Esophagus muscularis mucosa (tissue), 4 donors: Measurements from ENCODE around the gene FCGBP. TPM values are rescaled to one million over a fixed set of nuclear protein-coding genes. Genes with fewer than 3 reads are reported as not detected.

Experiments
- DNase-seq: peaks from one replicate; pipeline ENCODE4 v3.0.0-alpha.2; 2017; ENCODE audit errors: extremely low spot score
- H3K27ac ChIP-seq, 4 donors: fragments of 200-600 bp; sonication (generic); replicated peaks in 1 of 4; 1 replicate in 3 of 4; 2 replicates in 1 of 4; pipeline ENCODE4 v1.5.1; 2016 to 2019; ENCODE audit warnings: mild to moderate bottlenecking in 1 of 4
- H3K27me3 ChIP-seq, 4 donors: fragments of 200-600 bp; sonication (generic); one replicate each; pipeline versions ENCODE4 v1.5.1 to v1.6.0; 2016 to 2019
- H3K36me3 ChIP-seq, 4 donors: fragments of 200-600 bp; sonication (generic); one replicate each; pipeline ENCODE4 v1.5.1; 2016 to 2019
- H3K4me1 ChIP-seq, 4 donors: fragments of 200-600 bp; sonication (generic); one replicate each; pipeline ENCODE4 v1.5.1; 2016 to 2019
- H3K4me3 ChIP-seq, 4 donors: fragments of 200-600 bp; sonication (generic); 1 replicate in 2 of 4; 2 replicates in 2 of 4; pipeline ENCODE4 v1.5.1; 2016 to 2019; ENCODE audit warnings: mild to moderate bottlenecking in 4 of 4, moderate library complexity in 1 of 4
- H3K9me3 ChIP-seq, 4 donors: fragments of 200-600 bp; sonication (generic); 1 replicate in 3 of 4; 2 replicates in 1 of 4; pipeline ENCODE4 v1.5.1; 2016 to 2019
- EP300 ChIP-seq: sonication (generic); formaldehyde crosslinking; IDR thresholded peaks from one replicate; pipeline ENCODE4 v1.6.1; 2017; ENCODE audit warnings: antibody characterized with exemption
- POLR2A ChIP-seq: fragments of 450-650 bp; IDR thresholded peaks from one replicate; pipeline ENCODE4 v1.6.1; 2017; ENCODE audit warnings: antibody characterized with exemption, moderate library complexity, mild to moderate bottlenecking, low read depth
- POLR2AphosphoS5 ChIP-seq, 2 donors: sonication (generic); formaldehyde crosslinking; IDR thresholded peaks; one replicate each; pipeline ENCODE4 v1.6.1; 2017; ENCODE audit warnings: antibody characterized with exemption in 2 of 2
- WGBS: methylation state at CpG from one replicate; pipeline ENCODE4 v1.1.5; 2018; 5-methylcytosine and 5-hydroxymethylcytosine counted together
- intact Hi-C: fragments of 100-400 bp; cut with DNase I; formaldehyde crosslinking; loops from one replicate; pipeline ENCODE4 v1.15.1; 2023
- total RNA-seq, 4 donors: library from RNA; depleted of rRNA; stranded (reverse); fragments of >200 nt; gene quantifications; one replicate each; pipeline versions ENCODE4 v1.1.0 to v1.2.1, GENCODE V29; 2016
- TF ChIP-seq, protein P1 (sequence below), 3 experiments: fragments of 200-600 bp in 2 of 3; fragments of 450-650 bp in 1 of 3; sonication (generic) in 2 of 3; IDR thresholded peaks; one replicate each; pipeline ENCODE4 v1.5.1; 2017 to 2019; ENCODE audit warnings: antibody characterized with exemption in 3 of 3, mild to moderate bottlenecking in 2 of 3, moderate library complexity in 1 of 3

Gene FCGBP
- total RNA-seq, 4 donors from 2014 or later: 2.1 to 8.1 (median 4.4) TPM

DNA sequence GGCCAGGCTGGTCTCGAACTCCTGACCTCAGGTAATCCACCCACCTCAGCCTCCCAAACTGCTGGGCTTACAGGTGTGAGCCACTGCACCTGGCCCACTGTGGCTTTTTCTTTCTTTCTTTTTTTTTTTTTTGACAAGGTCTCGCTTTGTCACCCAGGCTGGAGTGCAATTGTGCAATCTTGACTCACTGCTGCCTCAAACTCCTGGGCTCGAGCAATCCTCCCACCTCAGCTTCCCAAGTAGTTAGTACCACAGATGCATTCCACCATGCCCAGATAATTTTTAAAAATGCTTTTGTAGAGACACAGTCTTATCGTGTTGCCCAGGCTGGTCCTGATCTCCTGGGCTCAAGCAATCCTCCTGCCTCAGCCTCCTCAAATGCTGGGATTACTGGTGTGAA lies 12.1 kb upstream of the FCGBP start:
- no peak overlapping the region for H3K4me3 ChIP-seq
- intact Hi-C loops: no loop called here
- no peaks in the 10 kb centered on the region for H3K4me1 ChIP-seq
- peaks cover 0 to under 1% (median 0%) of the 10 kb centered on the region in 4 donors for H3K9me3 ChIP-seq
- no peak overlapping the region for H3K27ac ChIP-seq
- TF ChIP-seq EP300 (no peak), POLR2A (no peak)
- H3K27me3 ChIP-seq: peaks cover 0 to 35% (median 0%) of the 10 kb centered on the region in 4 donors
- DNase-seq: peak; percentile 7
- WGBS: 71% methylated on average over 4 of the region's 4 CpGs
- H3K36me3 ChIP-seq: no peaks in the 10 kb centered on the region

DNA sequence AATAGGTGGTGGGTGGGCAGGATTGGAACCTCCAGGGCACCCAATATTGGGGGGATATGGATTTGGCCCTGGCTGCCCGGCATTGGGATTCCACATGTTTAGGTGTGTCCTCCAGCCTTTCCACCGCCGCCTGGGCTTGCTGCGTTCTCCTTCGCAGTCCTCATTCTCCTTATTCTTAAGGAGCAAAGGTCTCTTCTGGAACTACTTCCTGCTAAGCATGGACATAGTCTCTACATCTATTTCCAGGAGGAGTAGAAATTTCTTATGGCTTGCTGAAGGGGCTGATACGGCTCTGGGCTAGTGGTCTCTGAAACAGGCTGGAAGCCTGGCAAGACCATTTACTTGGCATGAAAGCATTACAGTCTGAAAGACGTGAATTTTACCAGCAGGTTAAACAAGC lies 9.2 kb upstream of the FCGBP start:
- Histone ChIP-seq H3K9me3 (peaks cover 0 to 20% (median 15%) of the 10 kb centered on the region in 4 donors), H3K4me1 (no peaks in the 10 kb centered on the region), H3K27me3 (peaks cover 0 to 30% (median 0%) of the 10 kb centered on the region in 4 donors), H3K27ac (no peak overlapping the region), H3K4me3 (no peak overlapping the region), H3K36me3 (no peaks in the 10 kb centered on the region)
- 78% methylated on average over 7 of the region's 7 CpGs for WGBS
- no peak for TF ChIP-seq POLR2A
- intact Hi-C loops: no loop called here
- no peak for DNase-seq

DNA sequence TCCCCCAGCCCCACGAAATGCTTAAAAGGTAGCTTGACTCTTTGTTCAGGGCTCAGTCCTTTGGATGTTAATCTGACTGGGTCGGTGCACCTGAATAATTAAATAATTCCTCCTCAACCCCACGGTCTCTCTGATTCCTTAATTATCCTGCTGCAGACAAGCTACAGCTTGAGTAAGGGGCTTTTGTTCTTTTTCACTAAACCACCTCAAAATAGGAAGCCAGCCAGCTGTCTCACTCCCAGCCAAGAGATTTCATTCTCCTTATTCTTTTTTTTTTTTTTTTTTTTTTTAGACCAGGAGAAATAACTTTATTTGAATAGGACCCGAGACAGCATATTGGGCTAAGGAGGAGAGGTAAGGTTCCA lies 7.9 kb upstream of the FCGBP start:
- no peak overlapping the region for H3K27ac ChIP-seq

DNA sequence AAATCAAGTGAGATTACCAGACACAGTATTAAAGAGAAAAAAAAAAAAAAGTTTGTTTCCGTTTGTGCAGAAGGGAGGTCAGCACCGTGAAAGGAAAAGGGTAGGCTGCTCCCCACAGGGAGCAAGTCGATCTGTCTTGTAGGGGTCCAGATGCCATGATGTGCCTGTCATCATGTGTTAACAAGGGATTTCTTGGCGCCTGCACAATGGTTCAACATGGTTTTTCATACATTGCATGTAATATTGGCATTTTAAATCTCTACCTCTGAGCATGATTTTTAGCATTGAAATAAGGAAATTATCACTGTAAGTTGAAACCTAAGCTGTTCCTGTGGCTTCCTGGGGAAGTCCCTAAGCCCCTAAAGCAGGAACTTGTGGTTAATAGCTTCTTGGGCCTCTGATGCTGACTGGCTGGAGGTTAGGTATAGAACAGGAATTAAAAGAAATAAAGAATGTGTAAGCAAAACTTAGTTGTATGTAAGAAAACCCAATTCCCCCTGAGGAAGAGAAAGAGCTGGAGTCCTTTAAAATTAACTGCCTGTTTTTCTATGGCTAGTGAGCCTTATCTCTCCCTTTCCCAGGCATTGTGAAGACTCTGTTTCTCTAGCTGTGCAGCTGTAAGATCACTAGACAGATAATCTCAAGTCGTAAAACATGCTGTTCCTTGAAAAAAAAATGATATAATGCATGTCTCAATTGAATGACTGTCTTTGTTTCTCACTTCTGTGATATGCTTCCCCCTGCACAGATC lies 7.4 kb upstream of the FCGBP start:
- H3K4me3 ChIP-seq: no peak overlapping the region

More for the DNA sequence above, 7.9 kb upstream of the FCGBP start:
- H3K27me3 ChIP-seq: peaks cover 0 to 20% (median 0%) of the 10 kb centered on the region in 4 donors
- intact Hi-C loops: no loop called here
- H3K4me1 ChIP-seq: no peaks in the 10 kb centered on the region
- no peaks in the 10 kb centered on the region for H3K36me3 ChIP-seq
- no peak for TF ChIP-seq POLR2A
- no peak for TF ChIP-seq POLR2AphosphoS5 (IDR thresholded peaks at IDR 0.05)
- TF ChIP-seq EP300: no peak
- TF ChIP-seq, protein P1, sequence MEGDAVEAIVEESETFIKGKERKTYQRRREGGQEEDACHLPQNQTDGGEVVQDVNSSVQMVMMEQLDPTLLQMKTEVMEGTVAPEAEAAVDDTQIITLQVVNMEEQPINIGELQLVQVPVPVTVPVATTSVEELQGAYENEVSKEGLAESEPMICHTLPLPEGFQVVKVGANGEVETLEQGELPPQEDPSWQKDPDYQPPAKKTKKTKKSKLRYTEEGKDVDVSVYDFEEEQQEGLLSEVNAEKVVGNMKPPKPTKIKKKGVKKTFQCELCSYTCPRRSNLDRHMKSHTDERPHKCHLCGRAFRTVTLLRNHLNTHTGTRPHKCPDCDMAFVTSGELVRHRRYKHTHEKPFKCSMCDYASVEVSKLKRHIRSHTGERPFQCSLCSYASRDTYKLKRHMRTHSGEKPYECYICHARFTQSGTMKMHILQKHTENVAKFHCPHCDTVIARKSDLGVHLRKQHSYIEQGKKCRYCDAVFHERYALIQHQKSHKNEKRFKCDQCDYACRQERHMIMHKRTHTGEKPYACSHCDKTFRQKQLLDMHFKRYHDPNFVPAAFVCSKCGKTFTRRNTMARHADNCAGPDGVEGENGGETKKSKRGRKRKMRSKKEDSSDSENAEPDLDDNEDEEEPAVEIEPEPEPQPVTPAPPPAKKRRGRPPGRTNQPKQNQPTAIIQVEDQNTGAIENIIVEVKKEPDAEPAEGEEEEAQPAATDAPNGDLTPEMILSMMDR (IDR thresholded peaks at IDR 0.05): no peak
- WGBS: 29% methylated on average over 4 of the region's 4 CpGs
- H3K9me3 ChIP-seq: peaks cover 0 to 20% (median 15%) of the 10 kb centered on the region in 4 donors
- H3K4me3 ChIP-seq: no peak overlapping the region
- DNase-seq: peak; percentile 8

DNA sequence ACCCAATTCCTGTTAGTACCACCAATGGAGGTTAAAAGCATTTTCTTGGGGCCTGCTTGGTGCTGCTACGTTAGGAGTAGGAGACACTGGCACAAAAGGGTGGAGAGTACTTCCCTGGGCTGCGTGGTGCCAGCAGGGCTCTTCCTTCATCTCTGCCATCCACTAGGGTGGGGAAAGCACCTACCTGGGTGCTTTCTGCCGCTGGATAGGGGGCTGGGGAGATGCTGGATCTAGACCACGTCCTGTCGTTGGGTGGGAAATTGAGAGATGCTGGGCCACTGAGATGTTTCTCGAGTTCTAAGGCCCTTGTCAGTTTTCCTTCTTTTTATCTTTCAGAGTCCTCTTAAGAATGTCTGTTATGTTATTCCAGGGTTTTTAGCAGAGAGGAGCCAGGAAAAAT lies 6.7 kb upstream of the FCGBP start:
- no peak overlapping the region for H3K4me3 ChIP-seq
- TF ChIP-seq POLR2A (no peak), POLR2AphosphoS5 (IDR thresholded peaks at IDR 0.05) (no peak), EP300 (no peak)
- TF ChIP-seq, protein P1 (IDR thresholded peaks at IDR 0.05): no peak
- 32% methylated on average over 6 of the region's 6 CpGs for WGBS
- H3K27me3 ChIP-seq: peaks cover 0 to 10% (median 0%) of the 10 kb centered on the region in 4 donors
- no peak overlapping the region for H3K27ac ChIP-seq
- H3K9me3 ChIP-seq: peaks cover 0 to 20% (median 15%) of the 10 kb centered on the region in 4 donors
- no peaks in the 10 kb centered on the region for H3K4me1 ChIP-seq
- intact Hi-C loops: no loop called here
- DNase-seq: peak; percentile 8
- no peaks in the 10 kb centered on the region for H3K36me3 ChIP-seq

More for the DNA sequence above, 7.4 kb upstream of the FCGBP start:
- intact Hi-C loops: no loop called here
- Histone ChIP-seq H3K36me3 (no peaks in the 10 kb centered on the region), H3K9me3 (peaks cover 0 to 20% (median 15%) of the 10 kb centered on the region in 4 donors), H3K27me3 (peaks cover 0 to 15% (median 0%) of the 10 kb centered on the region in 4 donors), H3K27ac (no peak overlapping the region), H3K4me1 (no peaks in the 10 kb centered on the region)
- TF ChIP-seq POLR2A: no peak
- TF ChIP-seq POLR2AphosphoS5 (IDR thresholded peaks at IDR 0.05): no peak
- peak; percentile 68 for DNase-seq
- WGBS: 25% methylated on average over 5 of the region's 5 CpGs

DNA sequence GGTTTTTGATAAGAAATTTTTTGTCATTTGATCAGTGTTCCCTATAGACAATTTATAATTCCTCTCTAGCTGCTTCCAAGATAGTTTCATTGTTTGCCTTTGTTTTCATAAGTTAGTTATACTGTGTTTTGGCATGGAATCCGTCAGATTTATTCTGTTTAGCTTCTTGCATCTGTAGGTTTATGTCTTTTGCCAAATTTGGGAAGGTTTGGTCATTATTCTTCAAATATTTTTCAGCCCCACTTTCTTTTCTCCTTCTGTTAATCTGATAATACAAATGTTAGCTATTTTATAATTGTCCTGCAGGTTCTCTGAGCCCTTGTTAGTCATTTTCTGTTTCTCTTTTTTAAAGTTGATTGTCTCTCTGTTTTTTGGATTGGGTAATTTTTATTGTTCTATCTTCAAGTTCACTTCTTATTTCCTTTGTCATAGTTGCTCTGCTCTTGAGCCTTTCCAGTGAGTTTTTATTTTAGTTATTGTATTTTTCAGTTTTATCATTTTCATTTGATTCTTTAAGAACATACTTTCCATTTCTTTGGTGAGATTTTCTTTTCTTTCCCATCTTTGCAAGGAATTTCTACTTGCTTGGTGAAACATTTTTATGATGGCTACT lies 5.9 kb upstream of the FCGBP start:
- TF ChIP-seq, protein P1 (IDR thresholded peaks at IDR 0.05): no peak
- TF ChIP-seq EP300 (no peak), POLR2A (no peak)
- no peaks in the 10 kb centered on the region for H3K4me1 ChIP-seq
- H3K36me3 ChIP-seq: no peaks in the 10 kb centered on the region
- WGBS: 41% methylated on average over 1 of the region's 1 CpG
- peaks cover 0 to 20% (median 15%) of the 10 kb centered on the region in 4 donors for H3K9me3 ChIP-seq
- H3K4me3 ChIP-seq: no peak overlapping the region
- no peak overlapping the region for H3K27ac ChIP-seq
- peaks cover 0 to 13% (median under 1%) of the 10 kb centered on the region in 4 donors for H3K27me3 ChIP-seq
- intact Hi-C loops: no loop called here
- no peak for DNase-seq
